Parathyroid adenoma (tissue), 2 donors: Measurements from ENCODE around the gene MTERF2.

Experiments used
- H2AFZ ChIP-seq: fragments of 300-600 bp; sonication (generic); one replicate; pipeline ENCODE4 v1.7.0; 2017; ENCODE audit warnings: antibody characterized with exemption, mild to moderate bottlenecking
- H3K27ac ChIP-seq: fragments of 300-600 bp; sonication (generic); one replicate; pipeline ENCODE4 v1.7.0; 2017
- H3K27me3 ChIP-seq: fragments of 300-600 bp; sonication (generic); one replicate; pipeline ENCODE4 v1.7.0; 2017; ENCODE audit warnings: low read length; ENCODE audit not compliant: control insufficient read depth, insufficient read depth
- H3K36me3 ChIP-seq: fragments of 300-600 bp; sonication (generic); one replicate; pipeline ENCODE4 v1.7.0; 2017; ENCODE audit warnings: low read length; ENCODE audit not compliant: control insufficient read depth, insufficient read depth
- H3K4me1 ChIP-seq: fragments of 300-600 bp; sonication (generic); one replicate; pipeline ENCODE4 v1.7.0; 2017; ENCODE audit warnings: control low read depth
- H3K4me2 ChIP-seq: fragments of 300-600 bp; sonication (generic); one replicate; pipeline ENCODE4 v1.7.0; 2017; ENCODE audit warnings: low read length
- H3K4me3 ChIP-seq: fragments of 300-600 bp; sonication (generic); one replicate; pipeline ENCODE4 v1.7.0; 2017; ENCODE audit warnings: low read depth, low read length
- H3K79me2 ChIP-seq: fragments of 300-600 bp; sonication (generic); one replicate; pipeline ENCODE4 v1.7.0; 2017; ENCODE audit warnings: control low read depth
- H3K9ac ChIP-seq: fragments of 300-600 bp; sonication (generic); one replicate; pipeline ENCODE4 v1.7.0; 2017; ENCODE audit warnings: mild to moderate bottlenecking
- H3K9me3 ChIP-seq: fragments of 300-600 bp; sonication (generic); one replicate; pipeline ENCODE4 v1.7.0; 2017; ENCODE audit warnings: low read length; ENCODE audit not compliant: control insufficient read depth
- TF ChIP-seq, protein P1 (sequence below): fragments of 300-600 bp; sonication (generic); IDR thresholded peaks from one replicate; pipeline ENCODE4 v1.7.0; 2017; ENCODE audit warnings: antibody characterized with exemption, mild to moderate bottlenecking
- donor health status: primary hyperparathyroidism.

MTERF2 gene, protein sequence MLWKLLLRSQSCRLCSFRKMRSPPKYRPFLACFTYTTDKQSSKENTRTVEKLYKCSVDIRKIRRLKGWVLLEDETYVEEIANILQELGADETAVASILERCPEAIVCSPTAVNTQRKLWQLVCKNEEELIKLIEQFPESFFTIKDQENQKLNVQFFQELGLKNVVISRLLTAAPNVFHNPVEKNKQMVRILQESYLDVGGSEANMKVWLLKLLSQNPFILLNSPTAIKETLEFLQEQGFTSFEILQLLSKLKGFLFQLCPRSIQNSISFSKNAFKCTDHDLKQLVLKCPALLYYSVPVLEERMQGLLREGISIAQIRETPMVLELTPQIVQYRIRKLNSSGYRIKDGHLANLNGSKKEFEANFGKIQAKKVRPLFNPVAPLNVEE

DNA sequence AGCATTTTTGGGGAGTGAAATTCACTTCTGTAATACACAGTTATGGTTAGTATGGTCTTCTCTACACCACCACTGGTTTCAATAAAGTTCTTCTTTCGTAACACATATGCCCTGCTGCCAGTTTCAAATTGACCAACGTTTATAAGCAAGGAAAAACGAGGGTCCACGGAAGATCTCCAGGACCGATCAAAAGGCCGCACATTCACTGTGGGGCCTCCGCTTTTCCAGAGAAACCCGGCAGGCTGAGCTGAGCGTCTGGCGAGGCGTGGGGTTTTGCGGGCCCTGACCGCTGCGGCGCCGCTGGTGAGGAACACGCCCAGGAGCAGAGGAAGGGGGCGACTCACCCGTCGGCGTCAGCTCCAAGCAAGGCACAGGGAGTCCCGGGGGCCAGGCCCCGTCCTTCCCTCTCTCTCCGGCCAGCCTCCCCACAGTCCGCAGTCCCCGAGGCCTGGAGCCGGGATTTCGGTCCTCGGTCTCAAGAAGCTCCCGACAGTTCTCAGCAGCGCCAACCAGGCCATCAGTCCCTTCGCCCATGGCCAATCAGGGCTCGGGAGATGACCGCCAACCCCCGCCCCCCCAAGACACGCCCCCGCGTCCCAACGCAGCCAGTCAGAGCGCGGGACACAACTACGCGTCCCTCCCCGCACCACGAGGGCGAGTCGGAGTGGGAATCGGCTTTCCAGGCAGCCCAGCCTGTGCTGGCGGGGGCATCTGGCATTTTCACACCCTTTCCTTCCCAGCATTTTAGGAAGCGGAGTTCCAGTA lies at the start of gene MTERF2:
MTERF2 (minus strand) TSS at position 522 of the 765 bp plus-strand sequence. CDS start 8,432 bp downstream, outside the sequence.
- H3K79me2 ChIP-seq, result no peaks in the 10 kb centered on the region
- TF ChIP-seq, protein P1, sequence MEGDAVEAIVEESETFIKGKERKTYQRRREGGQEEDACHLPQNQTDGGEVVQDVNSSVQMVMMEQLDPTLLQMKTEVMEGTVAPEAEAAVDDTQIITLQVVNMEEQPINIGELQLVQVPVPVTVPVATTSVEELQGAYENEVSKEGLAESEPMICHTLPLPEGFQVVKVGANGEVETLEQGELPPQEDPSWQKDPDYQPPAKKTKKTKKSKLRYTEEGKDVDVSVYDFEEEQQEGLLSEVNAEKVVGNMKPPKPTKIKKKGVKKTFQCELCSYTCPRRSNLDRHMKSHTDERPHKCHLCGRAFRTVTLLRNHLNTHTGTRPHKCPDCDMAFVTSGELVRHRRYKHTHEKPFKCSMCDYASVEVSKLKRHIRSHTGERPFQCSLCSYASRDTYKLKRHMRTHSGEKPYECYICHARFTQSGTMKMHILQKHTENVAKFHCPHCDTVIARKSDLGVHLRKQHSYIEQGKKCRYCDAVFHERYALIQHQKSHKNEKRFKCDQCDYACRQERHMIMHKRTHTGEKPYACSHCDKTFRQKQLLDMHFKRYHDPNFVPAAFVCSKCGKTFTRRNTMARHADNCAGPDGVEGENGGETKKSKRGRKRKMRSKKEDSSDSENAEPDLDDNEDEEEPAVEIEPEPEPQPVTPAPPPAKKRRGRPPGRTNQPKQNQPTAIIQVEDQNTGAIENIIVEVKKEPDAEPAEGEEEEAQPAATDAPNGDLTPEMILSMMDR, result no peak
- H3K27me3 ChIP-seq, result no peaks in the 10 kb centered on the region
- H3K9me3 ChIP-seq, result no peaks in the 10 kb centered on the region
- H3K27ac ChIP-seq, result peak within 1 kb of the TSS; percentile 76
- H3K36me3 ChIP-seq, result no peaks in the 10 kb centered on the region
- peak within 1 kb of the TSS; percentile 74 for H3K9ac ChIP-seq
- peak within 1 kb of the TSS; percentile 90 for H3K4me3 ChIP-seq
- peaks cover 15% of the 10 kb centered on the region for H3K4me1 ChIP-seq
- peak within 1 kb of the TSS; percentile 68 for H3K4me2 ChIP-seq
- peak within 1 kb of the TSS; percentile 91 for H2AFZ ChIP-seq

DNA sequence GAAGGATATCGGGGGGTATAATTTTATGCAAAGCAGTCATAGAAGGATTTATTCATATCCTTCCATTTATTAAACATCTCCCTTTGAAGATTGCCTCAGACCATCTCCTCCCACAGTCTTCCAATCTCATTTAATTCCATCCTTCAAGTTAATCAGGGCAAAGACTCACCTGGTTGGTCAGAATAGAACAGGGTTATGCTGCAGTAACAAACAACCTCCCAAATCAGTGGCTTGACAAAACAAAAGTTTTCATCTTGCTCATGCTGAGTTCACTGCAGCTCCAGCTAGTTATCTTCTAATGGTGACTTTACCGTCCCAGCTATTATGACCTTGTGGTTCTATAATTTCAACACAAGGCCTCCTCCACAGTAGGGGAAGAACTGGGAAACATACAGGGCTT lies 48.8 kb upstream of the MTERF2 start:
- TF ChIP-seq, protein P1, result no peak
- H3K9ac ChIP-seq, result no peak overlapping the region
- no peak overlapping the region for H2AFZ ChIP-seq
- H3K4me1 ChIP-seq, result no peaks in the 10 kb centered on the region
- H3K36me3 ChIP-seq, result no peaks in the 10 kb centered on the region
- no peak overlapping the region for H3K4me3 ChIP-seq
- H3K9me3 ChIP-seq, result no peaks in the 10 kb centered on the region
- no peaks in the 10 kb centered on the region for H3K27me3 ChIP-seq
- H3K4me2 ChIP-seq, result no peak overlapping the region
- peaks cover 5% of the 10 kb centered on the region for H3K79me2 ChIP-seq
- no peak overlapping the region for H3K27ac ChIP-seq

DNA sequence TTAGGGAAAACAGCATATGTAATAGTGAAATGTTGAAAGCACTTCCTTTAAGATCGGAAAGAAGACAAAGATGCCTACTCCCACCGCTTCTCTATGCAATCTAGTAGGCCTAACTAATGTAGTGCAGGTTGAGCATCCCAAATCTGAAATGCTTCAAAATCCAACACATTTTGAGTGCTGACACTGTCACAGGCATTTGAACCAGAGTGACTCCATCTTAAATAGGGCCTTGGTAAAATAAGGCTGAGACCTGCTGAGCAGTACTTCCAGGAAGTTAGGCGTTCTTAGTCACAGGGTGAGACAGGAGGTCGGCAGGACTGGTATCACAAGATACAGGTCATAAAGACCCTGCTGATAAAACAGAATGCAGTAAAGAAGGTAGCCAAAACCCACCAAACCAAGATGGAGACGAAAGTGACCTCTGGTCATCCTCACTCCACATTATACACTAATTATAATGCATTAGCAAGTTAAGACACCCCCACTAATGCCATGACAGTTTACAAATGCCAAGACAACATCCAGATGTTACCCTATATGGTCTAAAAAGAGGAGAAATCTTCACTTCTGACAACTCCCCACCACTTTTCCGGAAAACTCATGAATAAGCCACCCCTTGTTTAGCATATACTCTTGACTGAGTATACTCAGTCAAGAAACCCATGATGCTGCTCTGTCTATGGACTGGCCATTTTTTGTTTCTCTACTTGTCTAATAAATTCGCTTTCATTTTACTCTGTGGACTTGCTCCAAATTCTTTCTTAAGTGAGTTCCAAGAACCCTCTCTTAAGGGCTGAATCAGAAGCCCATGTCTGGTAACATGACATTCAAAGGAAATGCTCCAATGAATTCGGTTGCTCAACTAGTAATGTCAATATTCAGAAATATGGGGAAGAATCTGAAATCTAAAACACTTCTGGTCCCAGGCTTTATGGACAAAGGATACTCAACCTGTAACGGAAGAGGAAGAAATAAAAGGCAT lies 47.1 kb upstream of the MTERF2 start:
- Histone ChIP-seq H3K79me2 (peaks cover 5% of the 10 kb centered on the region), H3K4me1 (no peaks in the 10 kb centered on the region), H3K4me2 (no peak overlapping the region), H3K27ac (no peak overlapping the region), H3K9me3 (no peaks in the 10 kb centered on the region), H3K4me3 (no peak overlapping the region), H2AFZ (no peak overlapping the region), H3K36me3 (no peaks in the 10 kb centered on the region), H3K9ac (no peak overlapping the region), H3K27me3 (no peaks in the 10 kb centered on the region)
- TF ChIP-seq, protein P1, result no peak

DNA sequence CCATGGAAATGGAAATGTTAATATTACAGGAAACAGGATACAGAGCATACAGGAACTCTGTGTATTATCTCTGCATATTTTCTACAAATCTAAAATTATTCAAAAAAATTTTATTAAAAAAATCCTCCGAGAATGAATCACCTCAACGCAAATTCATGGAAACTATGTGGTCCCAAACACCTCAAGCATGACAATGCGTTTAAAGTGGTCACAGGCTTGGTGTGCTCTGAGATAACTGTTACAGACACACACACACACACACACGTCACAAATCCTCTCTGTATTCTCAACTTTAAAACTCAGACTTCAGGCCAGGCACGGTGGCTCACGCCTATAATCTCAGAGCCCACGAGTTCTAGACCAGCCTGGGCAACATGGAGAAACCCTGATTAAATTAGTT lies 45.3 kb upstream of the MTERF2 start:
- Histone ChIP-seq H3K27me3 (no peaks in the 10 kb centered on the region), H3K4me1 (peaks cover under 1% of the 10 kb centered on the region), H3K79me2 (peaks cover 3% of the 10 kb centered on the region), H3K27ac (no peak overlapping the region), H3K9ac (no peak overlapping the region), H3K4me2 (no peak overlapping the region), H2AFZ (no peak overlapping the region), H3K36me3 (no peaks in the 10 kb centered on the region), H3K9me3 (no peaks in the 10 kb centered on the region), H3K4me3 (no peak overlapping the region)
- TF ChIP-seq, protein P1, result no peak
